RCC 7860 (cell line): ENCODE data around the gene EPB41L2.
"Not testable (repeated sequence)": the region's sequence is repeated elsewhere in the genome, so short reads cannot be mapped to it uniquely, and the experiment has no call there.

Experiments
- DNase-seq: peaks from one replicate; pipeline ENCODE4 v3.0.0-alpha.2; 2015; ENCODE audit warnings: low spot score
- FAIRE-seq: peaks from 2 replicates; lab custom pipeline; 2012; peaks lifted over from hg19 to GRCh38; lab: Jason Lieb, UNC

The EPB41L2 gene

GRCh38 chr6:131007286-131007685 is 55.8 kb downstream of the EPB41L2 start:
- FAIRE-seq (no peak), DNase-seq (no peak)

- FAIRE-seq: no peak
- no peak for DNase-seq
Measured at GRCh38 chr6:131005439-131006016, 57.5 kb downstream of the EPB41L2 start.

GRCh38 chr6:131004936-131005335 is 58.1 kb downstream of the EPB41L2 start:
- no peak for FAIRE-seq
- DNase-seq: no peak

- DNase-seq: no peak
- FAIRE-seq: no peak
Measured at GRCh38 chr6:131004387-131004755, 58.7 kb downstream of the EPB41L2 start.

GRCh38 chr6:131003488-131004386 is 59.3 kb downstream of the EPB41L2 start:
- FAIRE-seq: no peak

GRCh38 chr6:131002661-131002980 is 60.4 kb downstream of the EPB41L2 start:
- FAIRE-seq: no peak

More at GRCh38 chr6:131003488-131004386, 59.3 kb downstream of the EPB41L2 start:
- no peak for DNase-seq

GRCh38 chr6:131001945-131002660 is 60.9 kb downstream of the EPB41L2 start:
- no peak for FAIRE-seq

More at GRCh38 chr6:131002661-131002980, 60.4 kb downstream of the EPB41L2 start:
- DNase-seq: no peak

GRCh38 chr6:131001111-131001736 is 61.8 kb downstream of the EPB41L2 start:
- no peak for DNase-seq
- no peak for FAIRE-seq

More at GRCh38 chr6:131001945-131002660, 60.9 kb downstream of the EPB41L2 start:
- no peak for DNase-seq

GRCh38 chr6:131000544-131000943 is 62.5 kb downstream of the EPB41L2 start:
- FAIRE-seq (no peak), DNase-seq (no peak)

- no peak for FAIRE-seq
- no peak for DNase-seq
Measured at GRCh38 chr6:130997061-130997753, 65.8 kb downstream of the EPB41L2 start.

GRCh38 chr6:130996635-130997034 is 66.4 kb downstream of the EPB41L2 start:
- DNase-seq (no peak), FAIRE-seq (no peak)

- no peak for DNase-seq
- FAIRE-seq: no peak
Measured at GRCh38 chr6:130995783-130996447, 67.1 kb downstream of the EPB41L2 start.

GRCh38 chr6:130994319-130995097 is 68.5 kb downstream of the EPB41L2 start:
- DNase-seq: no peak
- no peak for FAIRE-seq

GRCh38 chr6:130993292-130993765 is 69.7 kb downstream of the EPB41L2 start:
- no peak for DNase-seq
- FAIRE-seq: no peak

GRCh38 chr6:130991422-130992137 is 71.5 kb downstream of the EPB41L2 start:
- no peak for FAIRE-seq
- DNase-seq: no peak

- not testable (repeated sequence) for FAIRE-seq
Measured at GRCh38 chr6:130987539-130987938, 75.5 kb downstream of the EPB41L2 start.

GRCh38 chr6:130985115-130985514 is 77.9 kb downstream of the EPB41L2 start:
- FAIRE-seq: no peak
- DNase-seq: no peak

More at GRCh38 chr6:130987539-130987938, 75.5 kb downstream of the EPB41L2 start:
- not testable (repeated sequence) for DNase-seq

- FAIRE-seq: no peak
- no peak for DNase-seq
Measured at GRCh38 chr6:130982941-130983456, 80.0 kb downstream of the EPB41L2 start.
